Kidney epithelial cell (primary cell): ENCODE data around the gene GLIPR1. TPM values are rescaled to one million over a fixed set of nuclear protein-coding genes. Genes with fewer than 3 reads are reported as not detected.
"Not testable (repeated sequence)": the region's sequence is repeated elsewhere in the genome, so short reads cannot be mapped to it uniquely, and the experiment has no call there.

ENCODE experiments used
- DNase-seq: peaks from one replicate; pipeline ENCODE4 v3.0.0-alpha.2; 2010; ENCODE audit warnings: low read depth
- H3K27me3 ChIP-seq: 2 replicates; pipeline ENCODE4 v1.6.0; 2011; ENCODE audit warnings: low read length; ENCODE audit not compliant: control insufficient read depth, insufficient read depth
- H3K36me3 ChIP-seq: 2 replicates; pipeline ENCODE4 v1.5.1; 2011; ENCODE audit warnings: low read length; ENCODE audit not compliant: control insufficient read depth, insufficient read depth
- H3K4me3 ChIP-seq: 2 replicates; pipeline ENCODE4 v1.5.1; 2011; ENCODE audit warnings: low read depth, mild to moderate bottlenecking, control low read depth, low read length
- total RNA-seq: library from RNA; depleted of rRNA; stranded (reverse); fragments of >200 nt; gene quantifications from 2 replicates; pipeline ENCODE4 v1.2.3, GENCODE V29; 2015
- TF ChIP-seq, protein P1 (sequence below): IDR thresholded peaks from 2 replicates; pipeline ENCODE4 v1.5.1; 2011; ENCODE audit warnings: mild to moderate bottlenecking, moderate library complexity, low read length, control low read depth, inconsistent platforms; ENCODE audit not compliant: insufficient read depth, poor library complexity, severe bottlenecking

Gene GLIPR1
- total RNA-seq, 1 donor from 2014 or later: 28.4 TPM

DNA sequence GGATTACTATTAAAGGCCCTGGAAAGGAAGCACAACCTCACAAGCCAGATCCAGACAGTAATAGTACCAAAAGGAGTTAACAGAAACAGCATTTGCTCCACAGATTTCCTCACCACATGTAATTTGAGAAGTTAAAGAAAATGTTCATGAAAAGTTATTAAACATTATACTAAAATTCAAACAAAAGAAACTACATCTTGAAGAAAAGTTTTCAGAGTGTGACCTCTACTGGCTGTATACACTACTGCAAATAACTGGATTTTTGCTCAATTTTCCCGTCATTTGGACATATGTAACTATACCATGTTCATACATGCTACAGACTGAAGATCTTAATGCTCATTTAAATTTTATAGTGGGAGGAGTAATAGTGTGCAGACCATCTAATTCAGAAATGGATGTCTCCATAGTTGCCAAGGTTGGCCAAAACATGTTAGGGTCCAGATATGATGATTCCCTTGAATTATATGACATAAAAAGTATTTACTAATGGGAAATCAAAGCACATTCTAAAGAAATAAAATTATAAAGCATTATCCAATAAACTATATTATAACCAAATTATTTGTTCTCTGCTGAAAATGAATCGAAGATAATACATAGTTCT, 25.3 kb downstream of the GLIPR1 start:
- Histone ChIP-seq H3K4me3 (no peak overlapping the region), H3K36me3 (no peaks in the 10 kb centered on the region), H3K27me3 (no peaks in the 10 kb centered on the region)
- no peak for DNase-seq
- TF ChIP-seq, protein P1, sequence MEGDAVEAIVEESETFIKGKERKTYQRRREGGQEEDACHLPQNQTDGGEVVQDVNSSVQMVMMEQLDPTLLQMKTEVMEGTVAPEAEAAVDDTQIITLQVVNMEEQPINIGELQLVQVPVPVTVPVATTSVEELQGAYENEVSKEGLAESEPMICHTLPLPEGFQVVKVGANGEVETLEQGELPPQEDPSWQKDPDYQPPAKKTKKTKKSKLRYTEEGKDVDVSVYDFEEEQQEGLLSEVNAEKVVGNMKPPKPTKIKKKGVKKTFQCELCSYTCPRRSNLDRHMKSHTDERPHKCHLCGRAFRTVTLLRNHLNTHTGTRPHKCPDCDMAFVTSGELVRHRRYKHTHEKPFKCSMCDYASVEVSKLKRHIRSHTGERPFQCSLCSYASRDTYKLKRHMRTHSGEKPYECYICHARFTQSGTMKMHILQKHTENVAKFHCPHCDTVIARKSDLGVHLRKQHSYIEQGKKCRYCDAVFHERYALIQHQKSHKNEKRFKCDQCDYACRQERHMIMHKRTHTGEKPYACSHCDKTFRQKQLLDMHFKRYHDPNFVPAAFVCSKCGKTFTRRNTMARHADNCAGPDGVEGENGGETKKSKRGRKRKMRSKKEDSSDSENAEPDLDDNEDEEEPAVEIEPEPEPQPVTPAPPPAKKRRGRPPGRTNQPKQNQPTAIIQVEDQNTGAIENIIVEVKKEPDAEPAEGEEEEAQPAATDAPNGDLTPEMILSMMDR: peak; percentile 50

DNA sequence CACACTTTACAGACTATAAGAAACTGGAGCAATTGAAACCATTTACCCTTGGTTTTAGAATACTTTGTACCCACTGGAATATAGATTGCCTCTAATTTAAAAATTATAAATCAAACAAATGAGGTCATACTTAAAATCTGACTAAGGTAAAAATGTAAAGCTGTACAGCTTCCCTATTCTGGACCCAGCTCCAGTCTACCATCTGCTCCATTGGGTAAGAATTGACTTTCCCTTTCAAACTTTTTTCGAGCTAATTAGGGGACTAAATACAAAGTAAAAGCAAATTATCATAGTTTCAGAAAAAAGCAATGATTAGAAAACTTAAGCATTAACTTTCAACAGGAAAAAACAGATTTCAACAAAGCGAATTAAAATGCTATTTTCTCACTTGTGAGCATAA, 26.5 kb downstream of the GLIPR1 start:
- no peaks in the 10 kb centered on the region for H3K36me3 ChIP-seq
- TF ChIP-seq, protein P1: no peak

DNA sequence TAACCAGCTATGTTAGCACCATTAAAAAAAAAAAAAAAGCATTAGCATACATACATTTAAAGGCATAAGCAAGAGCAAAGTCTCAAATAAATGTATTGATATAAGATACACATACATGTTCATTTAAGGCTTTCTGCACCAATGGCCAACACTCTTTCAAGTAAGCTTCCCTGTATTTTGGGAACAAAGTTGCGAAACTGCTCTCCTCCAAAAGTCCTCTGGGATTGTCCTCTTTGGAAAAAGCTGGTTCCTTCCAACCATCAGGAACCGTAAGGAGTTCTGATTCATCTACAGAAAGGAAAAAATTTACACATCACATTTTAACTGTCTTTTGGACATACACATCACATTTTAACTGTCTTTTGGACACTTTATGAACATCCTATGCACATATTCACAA, 27.6 kb downstream of the GLIPR1 start:
- DNase-seq: no peak
- no peaks in the 10 kb centered on the region for H3K27me3 ChIP-seq
- no peak overlapping the region for H3K4me3 ChIP-seq
- TF ChIP-seq, protein P1: no peak
- H3K36me3 ChIP-seq: no peaks in the 10 kb centered on the region

More for the DNA sequence above, 26.5 kb downstream of the GLIPR1 start:
- Histone ChIP-seq H3K27me3 (no peaks in the 10 kb centered on the region), H3K4me3 (no peak overlapping the region)
- no peak for DNase-seq

DNA sequence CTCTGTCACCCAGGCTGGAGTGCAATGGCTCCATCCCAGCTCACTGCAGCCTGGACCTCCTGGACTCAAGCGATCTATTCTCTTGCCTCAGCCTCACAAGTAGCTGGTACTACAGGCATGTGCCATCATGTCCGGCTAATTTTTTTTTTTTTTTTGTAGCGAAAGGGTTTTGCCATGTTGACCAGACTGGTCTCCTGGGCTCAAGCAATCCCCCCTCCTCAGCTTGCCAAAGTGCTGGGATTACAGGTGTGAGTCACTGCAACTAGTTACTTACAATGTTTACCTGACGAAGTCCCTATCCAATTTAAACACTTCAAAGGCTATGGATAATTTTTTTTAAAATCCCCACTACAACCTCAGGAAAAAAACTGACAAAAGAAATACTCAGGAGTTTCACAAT, 29.1 kb downstream of the GLIPR1 start:
- TF ChIP-seq, protein P1: no peak
- Histone ChIP-seq H3K4me3 (peak overlapping the region; percentile 84), H3K36me3 (no peaks in the 10 kb centered on the region), H3K27me3 (no peaks in the 10 kb centered on the region)
- DNase-seq: no peak

DNA sequence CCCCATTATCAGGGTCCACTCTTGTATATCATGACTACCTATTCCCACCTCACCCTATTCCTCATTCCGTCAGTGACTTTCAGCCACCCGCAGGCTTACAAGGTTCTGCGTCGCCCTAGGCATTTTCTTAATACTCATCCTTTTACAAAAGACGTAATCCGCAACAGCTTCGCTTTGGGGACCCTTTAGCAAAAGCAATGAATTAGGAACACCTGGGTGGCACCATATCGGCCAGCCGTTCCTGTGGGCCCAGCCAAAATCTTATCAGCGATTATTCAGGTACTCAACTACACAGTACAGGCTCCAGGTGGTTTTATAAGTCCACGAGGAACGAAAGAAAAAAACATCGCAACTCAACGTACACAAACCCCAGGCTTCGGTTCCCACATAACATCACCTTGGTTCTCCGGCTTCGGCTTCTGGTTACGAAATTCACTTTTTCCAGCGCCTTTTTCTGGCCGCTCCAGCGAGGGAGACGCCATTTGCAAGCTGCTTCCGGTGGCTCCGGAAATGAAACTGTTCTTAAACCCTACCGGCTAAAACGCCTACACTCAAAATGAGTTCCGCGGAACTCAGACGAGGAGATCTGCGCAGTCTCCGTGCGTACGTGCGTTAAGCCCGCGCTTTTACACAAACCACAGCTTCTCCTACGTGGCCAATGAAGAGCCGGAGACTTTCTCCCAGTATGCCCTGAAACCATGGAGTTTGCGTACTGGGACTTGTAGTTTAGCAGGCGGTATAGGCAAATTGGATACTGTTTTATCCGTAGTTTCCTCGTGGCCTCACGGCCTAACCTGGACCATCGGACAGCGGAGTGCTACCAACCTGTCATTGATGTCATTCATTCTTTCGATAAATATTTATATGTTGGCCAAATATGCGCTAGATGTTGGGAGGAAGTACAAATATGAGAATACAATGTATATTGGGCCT, 30.8 kb downstream of the GLIPR1 start, which contains the start of gene KRR1:
KRR1 (minus strand) TSS at position 494 of the 933 bp plus-strand sequence; CDS start at position 482, 12 bp downstream.
- DNase-seq: peak; percentile 96
- TF ChIP-seq, protein P1: no peak
- peak within 1 kb of the TSS; percentile 84 for H3K4me3 ChIP-seq

DNA sequence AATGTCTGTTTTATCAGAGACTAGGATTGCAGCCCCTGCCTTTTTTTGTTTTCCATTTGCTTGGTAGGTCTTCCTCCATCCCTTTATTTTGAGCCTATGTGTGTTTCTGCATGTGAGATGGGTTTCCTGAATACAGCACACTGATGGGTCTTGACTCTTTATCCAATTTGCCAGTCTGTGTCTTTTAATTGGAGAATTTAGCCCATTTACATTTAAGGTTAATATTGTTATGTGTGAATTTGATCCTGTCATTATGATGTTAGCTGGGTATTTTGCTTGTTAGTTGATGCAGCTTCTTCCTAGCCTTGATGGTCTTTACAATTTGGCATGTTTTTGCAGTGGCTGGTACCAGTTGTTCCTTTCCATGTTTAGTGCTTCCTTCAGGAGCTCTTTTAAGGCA, 40.7 kb downstream of the GLIPR1 start:
- not testable (repeated sequence) for H3K36me3 ChIP-seq, H3K27me3 ChIP-seq, DNase-seq, H3K4me3 ChIP-seq

More for the DNA sequence above, 30.8 kb downstream of the GLIPR1 start, which contains the start of gene KRR1:
- Histone ChIP-seq H3K27me3 (no peaks in the 10 kb centered on the region), H3K36me3 (no peaks in the 10 kb centered on the region)

DNA sequence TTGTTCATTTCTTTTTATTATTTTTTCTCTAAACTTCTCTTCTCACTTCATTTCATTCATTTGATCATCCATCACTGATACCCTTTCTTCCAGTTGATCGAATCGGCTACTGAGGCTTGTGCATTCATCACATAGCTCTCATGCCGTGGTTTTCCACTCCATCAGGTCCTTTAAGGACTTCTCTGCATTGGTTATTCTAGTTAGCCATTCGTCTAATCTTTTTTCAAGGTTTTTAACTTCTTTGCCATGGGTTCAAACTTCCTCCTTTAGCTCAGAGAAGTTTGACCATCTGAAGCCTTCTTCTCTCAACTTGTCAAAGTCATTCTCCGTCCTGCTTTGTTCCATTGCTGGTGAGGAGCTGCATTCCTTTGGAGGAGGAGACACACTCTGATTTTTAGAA, 41.6 kb downstream of the GLIPR1 start:
- not testable (repeated sequence) for H3K27me3 ChIP-seq, DNase-seq, H3K4me3 ChIP-seq, H3K36me3 ChIP-seq
